ENCODE data around the gene SH2D3C.
A peak's percentile ranks its signal among the peaks of the same experiment; 100 is the strongest.

Gene SH2D3C

DNA sequence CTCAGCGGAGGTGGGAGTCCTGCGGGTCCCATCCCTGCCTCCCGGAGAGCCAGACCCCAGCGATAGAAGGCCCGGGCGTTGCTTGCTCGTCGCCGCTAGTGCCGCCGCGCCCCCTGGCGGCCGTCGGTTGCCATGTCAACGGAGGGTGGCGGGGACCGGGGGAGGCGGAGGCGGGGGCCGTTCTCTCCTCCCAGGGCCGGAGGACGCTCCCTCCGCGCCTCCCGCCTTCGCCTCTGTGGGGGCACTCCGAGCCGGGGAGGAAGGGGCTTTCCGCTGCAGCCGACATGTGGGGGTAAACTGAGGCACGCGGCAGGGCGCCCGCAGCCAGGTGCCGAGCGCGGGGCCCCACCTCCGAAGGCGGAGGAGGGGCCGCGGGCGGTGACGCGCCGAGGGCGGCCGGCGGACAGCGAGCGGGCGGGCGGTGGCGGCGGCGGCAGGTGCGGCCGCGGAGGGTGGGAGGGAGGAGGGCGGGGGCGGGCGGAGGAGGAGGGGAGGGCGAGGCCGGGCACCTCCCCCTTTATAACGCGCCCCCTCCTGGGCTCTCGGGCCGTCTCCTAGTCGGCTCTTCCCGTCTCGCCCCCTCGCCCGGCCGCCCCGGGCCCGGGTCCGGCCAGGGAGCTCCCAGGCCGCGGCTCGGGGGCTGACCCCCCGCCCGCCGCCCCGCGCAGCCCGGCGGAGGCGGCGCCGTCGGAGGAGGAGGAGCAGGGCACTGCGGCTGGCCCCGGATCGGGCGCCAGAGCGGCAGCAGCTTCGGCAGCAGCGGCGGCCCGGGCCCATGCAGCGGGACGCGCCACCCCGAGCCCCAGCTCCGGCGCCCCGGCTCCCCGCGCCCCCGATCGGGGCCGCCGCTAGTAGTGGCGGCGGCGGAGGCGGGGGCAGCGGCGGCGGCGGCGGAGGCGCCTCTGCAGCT is 6.8 kb upstream of the SH2D3C start (continued):
- peak; percentile 67 for TF ChIP-seq CTCF (tag by site-specific recombination; IDR thresholded peaks at IDR 0.05)
- TF ChIP-seq ZNF596 (tag by site-specific recombination; IDR thresholded peaks at IDR 0.05): no peak
- TF ChIP-seq ZNF140 (tag by site-specific recombination; IDR thresholded peaks at IDR 0.05): no peak
- TF ChIP-seq GFI1B (tag by site-specific recombination; IDR thresholded peaks at IDR 0.05): no peak
- TF ChIP-seq ZNF16 (tag by site-specific recombination; IDR thresholded peaks at IDR 0.05; ENCODE audit: low read depth): no peak
- TF ChIP-seq ZNF174 (tag by site-specific recombination; IDR thresholded peaks at IDR 0.05): no peak
- 0 out of 2 replicates have a peak, but pooled peaks have one; percentile 25 for TF ChIP-seq ZNF600 (tag by site-specific recombination; IDR thresholded peaks at IDR 0.05)
- no peak for TF ChIP-seq ZNF146 (tag by site-specific recombination; IDR thresholded peaks at IDR 0.05)
- TF ChIP-seq KLF8 (tag by site-specific recombination; IDR thresholded peaks at IDR 0.05): peak; percentile 71
- TF ChIP-seq ZNF398 (tag by site-specific recombination; IDR thresholded peaks at IDR 0.05): peak; percentile 74
- TF ChIP-seq ZNF639 (tag by site-specific recombination; IDR thresholded peaks at IDR 0.05): no peak
- no peak for TF ChIP-seq ZFP37 (tag by site-specific recombination; IDR thresholded peaks at IDR 0.05)
- TF ChIP-seq ZNF692 (tag by site-specific recombination; IDR thresholded peaks at IDR 0.05): peak; percentile 55; the same call in 1 of the 2 replicates
- no peak for TF ChIP-seq ZNF571 (tag by site-specific recombination; IDR thresholded peaks at IDR 0.05)
- TF ChIP-seq ZNF518A (tag by site-specific recombination; conservative IDR thresholded peaks at IDR 0.05; ENCODE audit: low read depth): no peak
- peak; percentile 67 for TF ChIP-seq GLIS2 (tag by site-specific recombination; IDR thresholded peaks at IDR 0.05)
- no peak for TF ChIP-seq ZBTB21 (tag by site-specific recombination; IDR thresholded peaks at IDR 0.05)
- no peak for TF ChIP-seq ZNF274 (IDR thresholded peaks at IDR 0.05; ENCODE audit: low read length)
- no peak for TF ChIP-seq ZNF274 (tag by site-specific recombination; IDR thresholded peaks at IDR 0.05; ENCODE audit: borderline replicate concordance)
- TF ChIP-seq ZBTB48 (tag by site-specific recombination; IDR thresholded peaks at IDR 0.05): 0 out of 2 replicates have a peak, but pooled peaks have one; percentile 16
- no peak for TF ChIP-seq ZBTB44 (tag by site-specific recombination; IDR thresholded peaks at IDR 0.05)
- TF ChIP-seq ZNF184 (tag by site-specific recombination; IDR thresholded peaks at IDR 0.05): no peak
- TF ChIP-seq ZNF785 (tag by site-specific recombination; IDR thresholded peaks at IDR 0.05): no peak
- TF ChIP-seq GLI4 (tag by site-specific recombination; IDR thresholded peaks at IDR 0.05): no peak
- TF ChIP-seq ZNF23 (tag by site-specific recombination; IDR thresholded peaks at IDR 0.05; ENCODE audit: borderline replicate concordance): no peak

Measured in HEK293 (cell line).